Endothelial cell of coronary artery (primary cell): ENCODE measurements around the gene PTPN12. TPM values are rescaled to one million over a fixed set of nuclear protein-coding genes. Genes with fewer than 3 reads are reported as not detected.

Source experiments
- total RNA-seq: library from RNA; depleted of rRNA; stranded (reverse); fragments of >200 nt; gene quantifications from 2 replicates; pipeline ENCODE4 v1.2.3, GENCODE V29; 2014

Gene PTPN12
- 44.2 and 52.6 TPM in 2 replicates for total RNA-seq

GRCh38 chr7:77537136-77537777 lies at the start of gene PTPN12:
Gene PTPN12 (plus strand): TSS chr7:77537295. CDS start chr7:77537547, 252 bp downstream.

Other genes with a start within 250 kb of the PTPN12 start
- gene GSAP, start 120.9 kb upstream of the PTPN12 start, total RNA-seq = 2.4 and 2.8 TPM in 2 replicates
- 13.8 and 16.2 TPM in 2 replicates for gene RSBN1L, start 159.2 kb downstream of the PTPN12 start, total RNA-seq